Fibroblast of lung (primary cell): Measurements from ENCODE around the gene TAOK1.

Source experiments
- CTCF ChIP-seq, 2 donors: IDR thresholded peaks in 1 of 2; conservative IDR thresholded peaks in 1 of 2; 1 replicate in 1 of 2; 2 replicates in 1 of 2; pipeline ENCODE4 v1.5.1; 2011 to 2012; ENCODE audit warnings: low read length in 2 of 2, control low read depth in 1 of 2, inconsistent platforms in 1 of 2, low read depth in 1 of 2, mild to moderate bottlenecking in 1 of 2
- EZH2 ChIP-seq: IDR thresholded peaks from 2 replicates; pipeline ENCODE4 v1.5.1; 2012; ENCODE audit warnings: low read length, control low read depth, mild to moderate bottlenecking; ENCODE audit errors: missing control alignments

GRCh38 chr17:29364691-29365090 is 25.5 kb upstream of the TAOK1 start:
- TF ChIP-seq CTCF (conservative IDR thresholded peaks at IDR 0.05 in 1 of 2, IDR thresholded peaks at IDR 0.05 in 1 of 2; ENCODE audit: low read depth in 1 of 2, low read length in 2 of 2) (no peak), EZH2 (no peak)
